ENCODE data around the gene CHCHD6.

GRCh38 chr3:126945171-126945721 lies 241.2 kb downstream of the CHCHD6 start:
- TF ChIP-seq CTCF (IDR thresholded peaks at IDR 0.05) (no peak), POLR2A (IDR thresholded peaks at IDR 0.05) (no peak)
